IMR-90 (cell line): Measurements from ENCODE around the gene ETS1. TPM values are rescaled to one million over a fixed set of nuclear protein-coding genes. Genes with fewer than 3 reads are reported as not detected.

Experiments used
- ATAC-seq: fragments of 200-7000 bp; cut with Tn5 transposase; 2 replicates; pipeline ENCODE4 v1.9.1; 2020; ENCODE audit warnings: low read depth, mild to moderate bottlenecking, moderate library complexity
- BruUV-seq: library from RNA; stranded (reverse); fragments of 400-500 nt; replicated peaks from 2 replicates; lab custom pipeline; 2021; lab: Mats Ljungman, UMichigan
- CTCF ChIA-PET: fragments of 300-600 bp; formaldehyde crosslinking; extraction: SDS; loops from one replicate; lab custom pipeline; 2021; ENCODE audit warnings: antibody characterized with exemption; lab: Yijun Ruan, JAX
- POLR2A ChIA-PET: fragments of 300-600 bp; sonication (Branson Sonifier 250); formaldehyde crosslinking; loops from one replicate; lab custom pipeline; 2022; ENCODE audit warnings: antibody characterized with exemption; ENCODE audit not compliant: unreplicated experiment; lab: Charles Lee
- DNase-seq: peaks from one replicate; pipeline ENCODE4 v3.0.0; 2013
- H2AFZ ChIP-seq: replicated peaks from 2 replicates; pipeline ENCODE3; 2013; ENCODE audit warnings: low read length, mild to moderate bottlenecking; ENCODE audit not compliant: poor library complexity
- H2AK5ac ChIP-seq: 2 replicates; pipeline ENCODE4 v1.6.1; 2013; ENCODE audit warnings: low read depth, low read length, inconsistent platforms
- H2AK9ac ChIP-seq: replicated peaks from 2 replicates; pipeline ENCODE3; 2013; ENCODE audit warnings: mild to moderate bottlenecking, low read depth, low read length, moderate library complexity; ENCODE audit not compliant: poor library complexity
- H2BK120ac ChIP-seq: 2 replicates; pipeline ENCODE4 v1.6.1; 2013; ENCODE audit warnings: low read depth, low read length, inconsistent platforms
- H2BK15ac ChIP-seq: 3 replicates; pipeline ENCODE4 v1.6.1; 2013; ENCODE audit warnings: low read depth, low read length, inconsistent platforms
- H2BK20ac ChIP-seq: 2 replicates; pipeline ENCODE4 v1.6.1; 2013; ENCODE audit warnings: low read depth, mild to moderate bottlenecking, inconsistent platforms, low read length, moderate library complexity
- H2BK5ac ChIP-seq: 2 replicates; pipeline ENCODE4 v1.6.1; 2013; ENCODE audit warnings: mild to moderate bottlenecking, low read depth, low read length, inconsistent platforms; ENCODE audit not compliant: poor library complexity, severe bottlenecking
- H3K14ac ChIP-seq: replicated peaks from 2 replicates; pipeline ENCODE4 v1.6.1; 2013; ENCODE audit warnings: low read depth, low read length, inconsistent platforms
- H3K18ac ChIP-seq: 2 replicates; pipeline ENCODE4 v1.6.1; 2013; ENCODE audit warnings: low read depth, low read length, control low read depth
- H3K23ac ChIP-seq: 2 replicates; pipeline ENCODE4 v1.6.1; 2013; ENCODE audit warnings: low read depth, low read length, inconsistent platforms
- H3K27ac ChIP-seq: 2 replicates; pipeline ENCODE4 v1.5.1; 2013; ENCODE audit warnings: mild to moderate bottlenecking, control low read depth, low read length; ENCODE audit not compliant: insufficient read depth
- H3K27me3 ChIP-seq: 2 replicates; pipeline ENCODE4 v1.6.1; 2013; ENCODE audit warnings: low read length; ENCODE audit not compliant: control insufficient read depth, insufficient read depth
- H3K36me3 ChIP-seq: 2 replicates; pipeline ENCODE4 v1.6.1; 2013; ENCODE audit warnings: low read length, mixed read lengths; ENCODE audit not compliant: control insufficient read depth, insufficient read depth
- H3K4ac ChIP-seq: 2 replicates; pipeline ENCODE4 v1.6.1; 2013; ENCODE audit warnings: low read depth, low read length, inconsistent platforms
- H3K4me1 ChIP-seq: 2 replicates; pipeline ENCODE4 v1.6.1; 2013; ENCODE audit warnings: low read length, mixed read lengths; ENCODE audit not compliant: control insufficient read depth, insufficient read depth
- H3K4me2 ChIP-seq: 2 replicates; pipeline ENCODE4 v1.6.1; 2013; ENCODE audit warnings: low read depth, mild to moderate bottlenecking, control low read depth, low read length, moderate library complexity
- H3K4me3 ChIP-seq: 2 replicates; pipeline ENCODE4 v1.5.1; 2013; ENCODE audit warnings: low read depth, mild to moderate bottlenecking, control low read depth, low read length, moderate library complexity; ENCODE audit not compliant: insufficient read depth
- H3K56ac ChIP-seq: 2 replicates; pipeline ENCODE4 v1.6.1; 2013; ENCODE audit warnings: low read length, inconsistent platforms; ENCODE audit not compliant: insufficient read depth; ENCODE audit errors: extremely low read depth
- H3K79me1 ChIP-seq, 2 experiments: 2 replicates each; pipeline ENCODE4 v1.6.1; 2013; ENCODE audit warnings: low read length in 2 of 2, inconsistent platforms in 1 of 2, low read depth in 1 of 2
- H3K9ac ChIP-seq: 2 replicates; pipeline ENCODE4 v1.6.1; 2013; ENCODE audit warnings: low read depth, low read length, control low read depth
- H3K9me1 ChIP-seq: 2 replicates; pipeline ENCODE4 v1.6.1; 2013; ENCODE audit warnings: low read length, inconsistent platforms; ENCODE audit not compliant: insufficient read depth
- H3K9me3 ChIP-seq: 2 replicates; pipeline ENCODE4 v1.6.1; 2013; ENCODE audit warnings: low read length; ENCODE audit not compliant: control insufficient read depth, insufficient read depth
- H4K20me1 ChIP-seq: 2 replicates; pipeline ENCODE4 v1.6.1; 2013; ENCODE audit warnings: low read length, inconsistent platforms; ENCODE audit not compliant: insufficient read depth
- H4K5ac ChIP-seq: 2 replicates; pipeline ENCODE4 v1.6.1; 2013; ENCODE audit warnings: mild to moderate bottlenecking, low read depth, low read length, control low read depth
- H4K8ac ChIP-seq, 2 experiments: 2 replicates each; pipeline ENCODE4 v1.6.1; 2013; ENCODE audit warnings: low read depth in 2 of 2, low read length in 2 of 2, control low read depth in 1 of 2, inconsistent platforms in 1 of 2
- H4K91ac ChIP-seq: 2 replicates; pipeline ENCODE4 v1.6.1; 2013; ENCODE audit warnings: low read depth, low read length, inconsistent platforms; ENCODE audit not compliant: insufficient read depth
- CEBPB ChIP-seq: IDR thresholded peaks from 2 replicates; pipeline ENCODE4 v1.6.1; 2012; ENCODE audit warnings: low read depth, low read length, improper control_type of control experiment
- ELK1 ChIP-seq: fragments of 150-350 bp; IDR thresholded peaks from 2 replicates; pipeline ENCODE4 v1.6.1; 2016; ENCODE audit warnings: low read depth, mild to moderate bottlenecking, low read length, moderate library complexity, borderline replicate concordance
- MAZ ChIP-seq: IDR thresholded peaks from 2 replicates; pipeline ENCODE4 v1.6.1; 2012; ENCODE audit warnings: low read depth, mild to moderate bottlenecking, low read length, improper control_type of control experiment, moderate library complexity, borderline replicate concordance
- NFE2L2 ChIP-seq: fragments of 150-350 bp; IDR thresholded peaks from 2 replicates; pipeline ENCODE4 v1.6.1; 2016; ENCODE audit warnings: low read depth, mild to moderate bottlenecking, low read length
- POLR2A ChIP-seq: IDR thresholded peaks from 2 replicates; pipeline ENCODE4 v1.6.1; 2012; ENCODE audit warnings: mild to moderate bottlenecking, low read depth, low read length
- SMC3 ChIP-seq: fragments of 150-350 bp; IDR thresholded peaks from 2 replicates; pipeline ENCODE4 v1.6.1; 2016; ENCODE audit warnings: low read depth, mild to moderate bottlenecking, antibody characterized with exemption, low read length, moderate library complexity
- WGBS, 2 experiments: methylation state at CpG; one replicate each; pipeline versions ENCODE4 v1.1.5 to v1.1.7; 2013; ENCODE audit warnings: missing lambda C conversion rate in 2 of 2; ENCODE audit not compliant: insufficient read length in 1 of 2; ENCODE audit errors: extremely low coverage in 2 of 2; 5-methylcytosine and 5-hydroxymethylcytosine counted together
- dilution Hi-C: fragments of 300-500 bp; cut with HindIII; formaldehyde crosslinking; loops from one replicate; pipeline ENCODE4 v1.14.3; 2018; ENCODE audit warnings: low sequenced_read_pairs; ENCODE audit not compliant: unreplicated experiment
- in situ Hi-C: fragments of 300-500 bp; cut with MboI; formaldehyde crosslinking; loops from 3 replicates; pipeline ENCODE4 v1.14.3; 2019; ENCODE audit warnings: low sequenced_read_pairs, inconsistent platforms, mixed read lengths
- intact Hi-C: fragments of 100-400 bp; cut with micrococcal nuclease; formaldehyde crosslinking; loops from 2 replicates; pipeline ENCODE4 v1.10.0; 2022
- polyA plus RNA-seq, 3 experiments: library from polyadenylated mRNA; depleted of rRNA; stranded (reverse); fragments of >200 nt; gene quantifications; 2 replicates each; pipeline ENCODE4 v1.2.3, GENCODE V29; 2012; ENCODE audit warnings: low replicate concordance in 1 of 3
- total RNA-seq: library from RNA; depleted of rRNA; stranded (reverse); fragments of >200 nt; gene quantifications from 2 replicates; pipeline ENCODE4 v1.2.3, GENCODE V29; 2012

ETS1 gene
- total and polyA plus RNA-seq, 2 of the 4 experiments (the other 2 are of a cell fraction) = 41.2 to 56.3 TPM

- Histone ChIP-seq H3K27me3 (peaks cover 2% of the 10 kb centered on the region; the same call in 1 of the 2 replicates), H4K20me1 (no peaks in the 10 kb centered on the region), H3K4ac (no peak overlapping the region), H2BK20ac (no peak overlapping the region), H3K4me2 (no peak overlapping the region), H3K56ac (no peak overlapping the region), H3K14ac (no peak overlapping the region), H4K5ac (no peak overlapping the region), H4K8ac (no peak overlapping the region), H3K23ac (no peak overlapping the region), H3K4me3 (no peak overlapping the region), H4K91ac (no peak overlapping the region), H3K27ac (no peak overlapping the region), H2AFZ (no peak overlapping the region), H2AK9ac (no peak overlapping the region), H2BK120ac (no peak overlapping the region), H2BK5ac (no peak overlapping the region), H3K9ac (no peak overlapping the region), H3K36me3 (no peaks in the 10 kb centered on the region), H3K79me1 (no peaks in the 10 kb centered on the region), H2BK15ac (no peak overlapping the region), H2AK5ac (no peak overlapping the region), H3K4me1 (peaks cover 2% of the 10 kb centered on the region; the same call in 1 of the 2 replicates), H3K9me1 (no peaks in the 10 kb centered on the region), H3K18ac (no peak overlapping the region), H3K9me3 (no peaks in the 10 kb centered on the region)
- no CpG with 5 or more reads among the region's 3 CpGs for WGBS, 2 experiments
- ChIA-PET CTCF (no interaction called here), POLR2A (no interaction called here)
- DNase-seq = peak; percentile 39
- dilution Hi-C loops (no loop called here), intact Hi-C loops (no loop called here), in situ Hi-C loops (no loop called here)
- TF ChIP-seq CEBPB (no peak), MAZ (no peak), SMC3 (no peak), POLR2A (no peak), ELK1 (no peak), NFE2L2 (no peak)
- no TSS peak for BruUV-seq
- ATAC-seq = no peak
Measured at GRCh38 chr11:128595221-128595620, 7.9 kb upstream of the ETS1 start.
